HG03575 (cell line): ENCODE results near the gene CFTR.
"Not testable (repeated sequence)": the region's sequence is repeated elsewhere in the genome, so short reads cannot be mapped to it uniquely, and the experiment has no call there.

Experiments used
- ATAC-seq: cut with Tn5 transposase; IDR thresholded peaks from one replicate; pipeline ENCODE4 v1.9.1; 2021; ENCODE audit not compliant: unreplicated experiment, insufficient number of reproducible peaks, low FRiP score; ENCODE audit errors: extremely low read depth

Gene CFTR

GRCh38 chr7:117479225-117480054, at the start of gene CFTR:
CFTR (plus strand) TSS chr7:117480025; CDS start chr7:117480095, 70 bp downstream.
- no peak for ATAC-seq

- ATAC-seq: peak; percentile 94
Observed at GRCh38 chr7:117435475-117436043, 44.3 kb upstream of the CFTR start.

GRCh38 chr7:117444646-117445045, 35.2 kb upstream of the CFTR start:
- ATAC-seq: no peak

GRCh38 chr7:117445206-117445605, 34.6 kb upstream of the CFTR start:
- no peak for ATAC-seq

GRCh38 chr7:117446220-117446815, 33.5 kb upstream of the CFTR start:
- ATAC-seq: no peak

- no peak for ATAC-seq
Observed at GRCh38 chr7:117448655-117449054, 31.2 kb upstream of the CFTR start.

- ATAC-seq: no peak
Observed at GRCh38 chr7:117458977-117459583, 20.7 kb upstream of the CFTR start.

- no peak for ATAC-seq
Observed at GRCh38 chr7:117459735-117460134, 20.1 kb upstream of the CFTR start.

- not testable (repeated sequence) for ATAC-seq
Observed at GRCh38 chr7:117460815-117461214, 19.0 kb upstream of the CFTR start.

GRCh38 chr7:117468174-117468573, 11.7 kb upstream of the CFTR start:
- no peak for ATAC-seq

GRCh38 chr7:117470777-117471176, 9.0 kb upstream of the CFTR start:
- ATAC-seq: peak; percentile 61

- ATAC-seq: no peak
Observed at GRCh38 chr7:117472335-117472734, 7.5 kb upstream of the CFTR start.

GRCh38 chr7:117476557-117477215, 3.1 kb upstream of the CFTR start:
- ATAC-seq: no peak

- ATAC-seq: no peak
Observed at GRCh38 chr7:117478836-117479224, 995 bp upstream of the CFTR start.

- ATAC-seq: no peak
Observed at GRCh38 chr7:117480055-117480362, 184 bp downstream of the CFTR start.

- no peak for ATAC-seq
Observed at GRCh38 chr7:117480978-117481377, 1.2 kb downstream of the CFTR start.

GRCh38 chr7:117485118-117485620, 5.3 kb downstream of the CFTR start:
- no peak for ATAC-seq

GRCh38 chr7:117489016-117489415, 9.2 kb downstream of the CFTR start:
- ATAC-seq: no peak

- ATAC-seq: no peak
Observed at GRCh38 chr7:117489430-117489829, 9.6 kb downstream of the CFTR start.
